Lower leg skin (tissue), 3 donors: ENCODE data around the gene PGF.

Experiments
- POLR2A ChIP-seq, 2 donors: fragments of 450-650 bp; IDR thresholded peaks; one replicate each; pipeline ENCODE4 v1.6.1; 2016 to 2017; ENCODE audit warnings: antibody characterized with exemption in 2 of 2, mild to moderate bottlenecking in 1 of 2, moderate library complexity in 1 of 2
- TF ChIP-seq, protein P1 (sequence below), 3 donors: fragments of 450-650 bp; IDR thresholded peaks; one replicate each; pipeline ENCODE4 v1.5.1; 2016; ENCODE audit warnings: antibody characterized with exemption in 3 of 3, mild to moderate bottlenecking in 3 of 3, moderate library complexity in 2 of 3

GRCh38 chr14:74985028-74985310 is 29.6 kb upstream of the PGF start:
- TF ChIP-seq, protein P1, sequence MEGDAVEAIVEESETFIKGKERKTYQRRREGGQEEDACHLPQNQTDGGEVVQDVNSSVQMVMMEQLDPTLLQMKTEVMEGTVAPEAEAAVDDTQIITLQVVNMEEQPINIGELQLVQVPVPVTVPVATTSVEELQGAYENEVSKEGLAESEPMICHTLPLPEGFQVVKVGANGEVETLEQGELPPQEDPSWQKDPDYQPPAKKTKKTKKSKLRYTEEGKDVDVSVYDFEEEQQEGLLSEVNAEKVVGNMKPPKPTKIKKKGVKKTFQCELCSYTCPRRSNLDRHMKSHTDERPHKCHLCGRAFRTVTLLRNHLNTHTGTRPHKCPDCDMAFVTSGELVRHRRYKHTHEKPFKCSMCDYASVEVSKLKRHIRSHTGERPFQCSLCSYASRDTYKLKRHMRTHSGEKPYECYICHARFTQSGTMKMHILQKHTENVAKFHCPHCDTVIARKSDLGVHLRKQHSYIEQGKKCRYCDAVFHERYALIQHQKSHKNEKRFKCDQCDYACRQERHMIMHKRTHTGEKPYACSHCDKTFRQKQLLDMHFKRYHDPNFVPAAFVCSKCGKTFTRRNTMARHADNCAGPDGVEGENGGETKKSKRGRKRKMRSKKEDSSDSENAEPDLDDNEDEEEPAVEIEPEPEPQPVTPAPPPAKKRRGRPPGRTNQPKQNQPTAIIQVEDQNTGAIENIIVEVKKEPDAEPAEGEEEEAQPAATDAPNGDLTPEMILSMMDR (IDR thresholded peaks at IDR 0.05): no peak
- TF ChIP-seq POLR2A (IDR thresholded peaks at IDR 0.05): no peak
